Measurements from ENCODE around the gene SYNGR3.

SYNGR3 gene

GRCh38 chr16:1949507-1949906, 40.3 kb upstream of the SYNGR3 start:
- no peaks in the 10 kb centered on the region for H3K4me1 ChIP-seq (ENCODE audit: control insufficient read depth, low read length)
- H3K9me3 ChIP-seq (ENCODE audit: control insufficient read depth, insufficient read depth, low read length): no peaks in the 10 kb centered on the region
- no peaks in the 10 kb centered on the region for H3K27me3 ChIP-seq (ENCODE audit: control insufficient read depth, low read length)

GRCh38 chr16:1950047-1950446, 39.7 kb upstream of the SYNGR3 start:
- no peak overlapping the region for H3K4me3 ChIP-seq (ENCODE audit: low read length)
- TF ChIP-seq CTCF (IDR thresholded peaks at IDR 0.05; ENCODE audit: low read depth, low read length, poor library complexity, severe bottlenecking) (no peak), EZH2phosphoT487 (IDR thresholded peaks at IDR 0.05; ENCODE audit: borderline replicate concordance, low read length) (no peak)
- no peaks in the 10 kb centered on the region for H3F3A ChIP-seq (ENCODE audit: control insufficient read depth, insufficient read depth)

More at GRCh38 chr16:1949507-1949906, 40.3 kb upstream of the SYNGR3 start:
- Histone ChIP-seq H3K36me3 (ENCODE audit: control insufficient read depth, low read length) (no peaks in the 10 kb centered on the region), H3K27ac (ENCODE audit: low read depth, low read length) (no peak overlapping the region), H3K79me2 (ENCODE audit: control insufficient read depth, low read length) (no peaks in the 10 kb centered on the region), H3K4me2 (ENCODE audit: low read length) (no peak overlapping the region), H3F3A (ENCODE audit: control insufficient read depth, insufficient read depth) (no peaks in the 10 kb centered on the region), H3K9me2 (replicated peaks; ENCODE audit: control insufficient read depth, low read length) (no peaks in the 10 kb centered on the region), H3K4me3 (ENCODE audit: low read length) (no peak overlapping the region), H4K20me1 (ENCODE audit: control insufficient read depth, insufficient read depth, low read depth, low read length) (no peaks in the 10 kb centered on the region)
- TF ChIP-seq EZH2phosphoT487 (IDR thresholded peaks at IDR 0.05; ENCODE audit: borderline replicate concordance, low read length) (no peak), CTCF (IDR thresholded peaks at IDR 0.05; ENCODE audit: low read depth, low read length, poor library complexity, severe bottlenecking) (no peak)

DNA sequence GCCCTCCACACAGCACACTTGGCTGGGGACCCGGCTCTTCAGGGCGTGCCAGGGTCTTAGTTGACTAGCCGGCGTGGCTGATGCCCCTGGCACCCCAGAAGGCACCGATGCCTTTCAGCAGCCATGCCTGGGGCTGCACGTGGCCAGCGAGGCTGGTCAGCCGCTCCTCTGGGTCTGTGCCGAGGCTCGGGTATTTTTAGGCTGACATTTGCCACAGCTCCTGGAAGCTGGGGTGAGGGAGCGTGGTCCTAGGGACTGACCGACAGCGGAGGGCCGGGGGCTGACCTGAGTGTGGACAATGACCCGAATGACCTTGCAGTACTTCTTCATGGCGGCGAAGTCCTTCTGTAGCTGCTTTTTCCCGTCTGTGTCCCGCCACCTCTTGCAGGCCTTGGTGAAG, 39.2 kb upstream of the SYNGR3 start:
- Histone ChIP-seq H3K27ac (ENCODE audit: low read depth, low read length) (no peak overlapping the region), H3K4me3 (ENCODE audit: low read length) (no peak overlapping the region), H4K20me1 (ENCODE audit: control insufficient read depth, insufficient read depth, low read depth, low read length) (no peaks in the 10 kb centered on the region), H3K9me3 (ENCODE audit: control insufficient read depth, insufficient read depth, low read length) (no peaks in the 10 kb centered on the region), H3K79me2 (ENCODE audit: control insufficient read depth, low read length) (no peaks in the 10 kb centered on the region), H3K27me3 (ENCODE audit: control insufficient read depth, low read length) (no peaks in the 10 kb centered on the region), H3K36me3 (ENCODE audit: control insufficient read depth, low read length) (no peaks in the 10 kb centered on the region), H3F3A (ENCODE audit: control insufficient read depth, insufficient read depth) (no peaks in the 10 kb centered on the region), H3K4me1 (ENCODE audit: control insufficient read depth, low read length) (no peaks in the 10 kb centered on the region), H3K9me2 (replicated peaks; ENCODE audit: control insufficient read depth, low read length) (no peaks in the 10 kb centered on the region), H3K4me2 (ENCODE audit: low read length) (no peak overlapping the region)
- TF ChIP-seq CTCF (IDR thresholded peaks at IDR 0.05; ENCODE audit: low read depth, low read length, poor library complexity, severe bottlenecking) (no peak), EZH2phosphoT487 (IDR thresholded peaks at IDR 0.05; ENCODE audit: borderline replicate concordance, low read length) (no peak)

More at GRCh38 chr16:1950047-1950446, 39.7 kb upstream of the SYNGR3 start:
- Histone ChIP-seq H3K4me1 (ENCODE audit: control insufficient read depth, low read length) (no peaks in the 10 kb centered on the region), H3K4me2 (ENCODE audit: low read length) (no peak overlapping the region), H3K27ac (ENCODE audit: low read depth, low read length) (no peak overlapping the region), H3K27me3 (ENCODE audit: control insufficient read depth, low read length) (no peaks in the 10 kb centered on the region), H3K9me2 (replicated peaks; ENCODE audit: control insufficient read depth, low read length) (no peaks in the 10 kb centered on the region), H3K79me2 (ENCODE audit: control insufficient read depth, low read length) (no peaks in the 10 kb centered on the region), H3K36me3 (ENCODE audit: control insufficient read depth, low read length) (no peaks in the 10 kb centered on the region), H3K9me3 (ENCODE audit: control insufficient read depth, insufficient read depth, low read length) (no peaks in the 10 kb centered on the region), H4K20me1 (ENCODE audit: control insufficient read depth, insufficient read depth, low read depth, low read length) (no peaks in the 10 kb centered on the region)
